Renal cortex interstitium (tissue), 15 donors: ENCODE data around the gene URB2. TPM values are rescaled to one million over a fixed set of nuclear protein-coding genes. Genes with fewer than 3 reads are reported as not detected.
"Not testable (repeated sequence)": the region's sequence is repeated elsewhere in the genome, so short reads cannot be mapped to it uniquely, and the experiment has no call there.

ENCODE experiments used
- DNase-seq, 11 donors: peaks; one replicate each; pipeline ENCODE4 v3.0.0-alpha.2; 2013; ENCODE audit warnings: low read depth in 9 of 11, low spot score in 4 of 11; ENCODE audit errors: extremely low read depth in 1 of 11
- long read RNA-seq, 16 experiments: transcript quantifications; one replicate each; lab custom pipeline, GENCODE V29; 2026
- polyA plus RNA-seq, 3 donors: library from polyadenylated mRNA; unstranded; fragments of 120-200 nt; gene quantifications; one replicate each; pipeline ENCODE4 v1.2.1, GENCODE V29; 2013; ENCODE audit not compliant: insufficient read length in 3 of 3

Gene URB2
- polyA plus RNA-seq, result 1 to 10 TPM; 6.7 to 8.4 (median 7.9) TPM
- long read RNA-seq, donor 1, result 0 reads
- long read RNA-seq, donor 2, full-length matches to known transcripts, result 2 of 2 reads
- long read RNA-seq, donor 2, partial matches to known transcripts, result 0 of 2 reads
- long read RNA-seq, donor 2, other reads (novel, unspliced or antisense), result 0 of 2 reads
- long read RNA-seq, donor 3, full-length matches to known transcripts, result 1 of 1 reads
- long read RNA-seq, donor 3, partial matches to known transcripts, result 0 of 1 reads
- long read RNA-seq, donor 3, other reads (novel, unspliced or antisense), result 0 of 1 reads
- long read RNA-seq, donor 4, full-length matches to known transcripts, result 1 of 1 reads
- long read RNA-seq, donor 4, partial matches to known transcripts, result 0 of 1 reads
- long read RNA-seq, donor 4, other reads (novel, unspliced or antisense), result 0 of 1 reads
- long read RNA-seq, donor 5, result 0 reads
- long read RNA-seq, donor 6, result 0 reads
- long read RNA-seq, donor 7, result 0 reads
- long read RNA-seq, donor 8, full-length matches to known transcripts, result 2 of 2 reads
- long read RNA-seq, donor 8, partial matches to known transcripts, result 0 of 2 reads
- long read RNA-seq, donor 8, other reads (novel, unspliced or antisense), result 0 of 2 reads
- long read RNA-seq, donor 9, result 0 reads
- long read RNA-seq, donor 10, result 0 reads
- long read RNA-seq, donor 11, full-length matches to known transcripts, result 1 of 1 reads
- long read RNA-seq, donor 11, partial matches to known transcripts, result 0 of 1 reads
- long read RNA-seq, donor 11, other reads (novel, unspliced or antisense), result 0 of 1 reads
- long read RNA-seq, donor 12, result 0 reads
- long read RNA-seq, donor 13, result 0 reads
- long read RNA-seq, donor 14, full-length matches to known transcripts, result 1 of 1 reads
- long read RNA-seq, donor 14, partial matches to known transcripts, result 0 of 1 reads
- long read RNA-seq, donor 14, other reads (novel, unspliced or antisense), result 0 of 1 reads
- long read RNA-seq, donor 15, result 0 reads
- long read RNA-seq, donor 16, full-length matches to known transcripts, result 1 of 6 reads
- long read RNA-seq, donor 16, partial matches to known transcripts, result 5 of 6 reads
- long read RNA-seq, donor 16, other reads (novel, unspliced or antisense), result 0 of 6 reads

GRCh38 chr1:229625915-229626831 lies at the start of gene URB2, which contains the start of gene TAF5L:
TSS of gene URB2 (plus strand) at chr1:229626247. CDS start at chr1:229627634, 1,387 bp downstream.
TSS of gene TAF5L (minus strand) at chr1:229626122. CDS start at chr1:229614482, 11,640 bp downstream.
- DNase-seq, result peak; percentile 55 to 87 (median 84)

GRCh38 chr1:229578168-229579058 lies 47.6 kb upstream of the URB2 start:
- DNase-seq, result no peak

- DNase-seq, result peak in 8 of 11 donors; percentile 15 to 44 (median 28)
These were observed 46.9 kb upstream of the URB2 start for GRCh38 chr1:229579059-229579673.

GRCh38 chr1:229581485-229581884 lies 44.6 kb upstream of the URB2 start:
- no peak for DNase-seq

GRCh38 chr1:229582011-229582694 lies 43.9 kb upstream of the URB2 start:
- DNase-seq, result peak in 1 of 11 donors; percentile 12

- DNase-seq, result no peak
These were observed 43.3 kb upstream of the URB2 start for GRCh38 chr1:229582715-229583114.

GRCh38 chr1:229585338-229585737 lies 40.7 kb upstream of the URB2 start:
- no peak for DNase-seq

- DNase-seq, result no peak
These were observed 35.9 kb upstream of the URB2 start for GRCh38 chr1:229590119-229590518.

GRCh38 chr1:229593800-229594199 lies 32.2 kb upstream of the URB2 start:
- no peak for DNase-seq

GRCh38 chr1:229594227-229595008 lies 31.6 kb upstream of the URB2 start:
- DNase-seq, result no peak

- DNase-seq, result not testable (repeated sequence)
These were observed 30.2 kb upstream of the URB2 start for GRCh38 chr1:229595876-229596275.

- DNase-seq, result no peak
These were observed 28.9 kb upstream of the URB2 start for GRCh38 chr1:229596925-229597699.

GRCh38 chr1:229597877-229598276 lies 28.2 kb upstream of the URB2 start:
- DNase-seq, result no peak

GRCh38 chr1:229599218-229599954 lies 26.7 kb upstream of the URB2 start:
- DNase-seq, result no peak
